Measurements from ENCODE around the gene NODAL. TPM values are rescaled to one million over a fixed set of nuclear protein-coding genes. Genes with fewer than 3 reads are reported as not detected.
A peak's percentile ranks its signal among the peaks of the same experiment; 100 is the strongest.

The NODAL gene
- total RNA-seq, 1 donor from 2014 or later: 0.08 TPM

DNA sequence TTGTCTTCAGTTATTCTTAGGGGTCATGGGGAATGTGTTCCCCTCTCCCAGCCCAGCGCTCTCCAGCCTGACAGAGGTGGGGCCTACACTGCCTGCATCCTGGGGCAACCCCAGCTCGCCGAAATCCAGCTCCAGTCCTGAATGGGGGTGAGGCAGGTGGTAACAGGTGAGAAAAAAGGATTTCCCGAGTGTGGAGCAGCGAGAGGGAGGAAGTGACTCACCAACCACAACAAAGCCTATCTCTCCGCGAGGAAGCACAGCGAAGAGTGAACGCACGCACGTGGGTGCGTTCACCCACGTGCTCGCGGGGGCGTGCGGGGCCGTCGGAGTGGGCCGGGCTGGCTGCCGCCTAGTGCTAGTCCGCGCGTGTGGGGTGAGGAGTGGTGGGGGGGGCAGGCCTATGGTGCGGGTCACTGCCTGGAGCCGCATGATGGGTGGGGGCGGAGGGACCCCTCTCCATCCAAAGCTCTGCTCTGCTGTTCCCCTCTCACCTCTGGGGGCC lies 36.2 kb upstream of the NODAL start:
- H3K36me3 ChIP-seq (ENCODE audit: control insufficient read depth, insufficient read depth, low read length): no peaks in the 10 kb centered on the region
- TF ChIP-seq, protein P1, sequence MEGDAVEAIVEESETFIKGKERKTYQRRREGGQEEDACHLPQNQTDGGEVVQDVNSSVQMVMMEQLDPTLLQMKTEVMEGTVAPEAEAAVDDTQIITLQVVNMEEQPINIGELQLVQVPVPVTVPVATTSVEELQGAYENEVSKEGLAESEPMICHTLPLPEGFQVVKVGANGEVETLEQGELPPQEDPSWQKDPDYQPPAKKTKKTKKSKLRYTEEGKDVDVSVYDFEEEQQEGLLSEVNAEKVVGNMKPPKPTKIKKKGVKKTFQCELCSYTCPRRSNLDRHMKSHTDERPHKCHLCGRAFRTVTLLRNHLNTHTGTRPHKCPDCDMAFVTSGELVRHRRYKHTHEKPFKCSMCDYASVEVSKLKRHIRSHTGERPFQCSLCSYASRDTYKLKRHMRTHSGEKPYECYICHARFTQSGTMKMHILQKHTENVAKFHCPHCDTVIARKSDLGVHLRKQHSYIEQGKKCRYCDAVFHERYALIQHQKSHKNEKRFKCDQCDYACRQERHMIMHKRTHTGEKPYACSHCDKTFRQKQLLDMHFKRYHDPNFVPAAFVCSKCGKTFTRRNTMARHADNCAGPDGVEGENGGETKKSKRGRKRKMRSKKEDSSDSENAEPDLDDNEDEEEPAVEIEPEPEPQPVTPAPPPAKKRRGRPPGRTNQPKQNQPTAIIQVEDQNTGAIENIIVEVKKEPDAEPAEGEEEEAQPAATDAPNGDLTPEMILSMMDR (IDR thresholded peaks at IDR 0.05; ENCODE audit: insufficient read depth, low read length, poor library complexity, severe bottlenecking): no peak
- H3K27me3 ChIP-seq (ENCODE audit: control insufficient read depth, insufficient read depth, low read length): no peaks in the 10 kb centered on the region
- no peak for DNase-seq (ENCODE audit: low read depth)
- no peak overlapping the region for H3K4me3 ChIP-seq (ENCODE audit: low read depth, low read length)

DNA sequence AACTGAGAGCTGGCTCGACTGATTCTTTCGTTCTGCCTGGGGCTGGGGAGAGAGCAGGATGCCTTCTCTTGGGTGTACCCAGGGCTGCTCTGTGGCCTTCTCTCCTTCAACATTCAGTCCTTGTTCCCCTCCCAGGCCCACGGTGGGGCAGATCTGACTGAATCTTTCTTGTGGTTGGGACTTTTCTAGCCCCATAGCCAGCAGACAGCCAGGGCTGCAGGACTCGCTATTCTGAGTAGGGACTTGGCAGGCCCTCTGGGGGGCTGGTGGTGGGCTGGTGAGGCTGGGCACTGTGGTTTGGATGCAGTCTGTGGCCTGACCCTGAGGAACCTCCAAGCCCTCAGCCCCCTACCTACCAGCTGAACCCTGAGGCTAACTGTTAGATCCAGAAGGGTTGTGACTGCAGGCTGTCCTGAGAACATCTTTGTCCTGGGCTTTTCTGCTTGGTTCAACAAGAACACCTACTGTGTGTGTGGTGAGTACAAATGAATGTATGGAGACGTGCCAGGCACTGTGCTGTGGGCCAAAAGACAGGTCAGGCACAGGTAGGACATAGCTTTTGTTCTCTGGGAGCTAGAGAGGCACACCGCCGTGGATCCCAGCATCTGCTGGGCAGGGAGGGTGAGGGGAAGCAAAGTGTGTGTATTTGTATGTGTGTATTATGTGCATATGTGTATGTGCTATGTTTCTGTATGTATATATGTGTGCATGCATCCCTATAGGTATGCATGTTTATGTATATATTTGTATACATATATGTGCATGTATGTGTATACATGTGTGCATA lies 35.0 kb upstream of the NODAL start:
- Histone ChIP-seq H3K27me3 (ENCODE audit: control insufficient read depth, insufficient read depth, low read length) (no peaks in the 10 kb centered on the region), H3K36me3 (ENCODE audit: control insufficient read depth, insufficient read depth, low read length) (no peaks in the 10 kb centered on the region), H3K4me3 (ENCODE audit: low read depth, low read length) (no peak overlapping the region)
- DNase-seq (ENCODE audit: low read depth): no peak
- TF ChIP-seq, protein P1 (IDR thresholded peaks at IDR 0.05; ENCODE audit: insufficient read depth, low read length, poor library complexity, severe bottlenecking): no peak

DNA sequence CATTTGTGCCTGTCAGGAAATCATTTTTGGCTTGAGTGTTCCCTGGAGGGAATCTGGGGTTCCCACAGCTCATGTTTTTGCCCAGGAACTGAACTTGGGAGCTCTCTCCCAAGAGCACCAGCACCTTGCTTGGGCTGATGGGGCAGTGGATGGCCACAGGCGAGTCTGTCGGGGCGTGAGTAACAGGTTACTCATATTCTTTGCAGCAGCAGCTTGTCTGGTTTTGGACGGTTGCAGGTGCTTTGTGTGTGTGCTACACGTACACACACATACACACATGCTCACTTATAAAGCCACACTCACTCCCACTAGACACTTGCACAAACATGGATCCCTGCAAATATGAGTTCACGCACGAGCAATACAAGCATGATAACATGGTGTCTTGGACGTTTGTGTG lies 34.2 kb upstream of the NODAL start:
- Histone ChIP-seq H3K4me3 (ENCODE audit: low read depth, low read length) (no peak overlapping the region), H3K36me3 (ENCODE audit: control insufficient read depth, insufficient read depth, low read length) (no peaks in the 10 kb centered on the region), H3K27me3 (ENCODE audit: control insufficient read depth, insufficient read depth, low read length) (no peaks in the 10 kb centered on the region)
- TF ChIP-seq, protein P1 (IDR thresholded peaks at IDR 0.05; ENCODE audit: insufficient read depth, low read length, poor library complexity, severe bottlenecking): no peak
- peak; percentile 70 for DNase-seq (ENCODE audit: low read depth)

DNA sequence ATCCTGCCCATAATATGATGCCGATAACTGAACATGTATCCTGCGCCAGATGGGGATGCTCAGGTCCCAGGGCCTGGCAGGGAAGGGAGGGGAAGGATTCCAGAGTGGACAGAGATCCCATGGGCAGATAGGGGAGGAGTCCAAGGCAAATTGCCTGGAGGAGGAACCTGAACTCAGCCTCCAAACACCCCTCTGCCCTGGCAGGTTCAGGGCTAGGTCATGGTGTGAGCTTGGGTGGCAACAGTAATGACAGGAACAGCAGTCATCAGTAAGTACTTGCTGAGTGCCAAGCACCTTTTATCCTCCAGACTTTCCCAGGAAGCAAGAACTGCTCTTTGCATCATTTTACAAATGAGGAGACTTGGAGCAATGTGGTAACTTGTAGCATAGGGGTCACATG lies 33.3 kb upstream of the NODAL start:
- TF ChIP-seq, protein P1 (IDR thresholded peaks at IDR 0.05; ENCODE audit: insufficient read depth, low read length, poor library complexity, severe bottlenecking): no peak
- Histone ChIP-seq H3K27me3 (ENCODE audit: control insufficient read depth, insufficient read depth, low read length) (no peaks in the 10 kb centered on the region), H3K36me3 (ENCODE audit: control insufficient read depth, insufficient read depth, low read length) (no peaks in the 10 kb centered on the region), H3K4me3 (ENCODE audit: low read depth, low read length) (no peak overlapping the region)
- DNase-seq (ENCODE audit: low read depth): no peak

DNA sequence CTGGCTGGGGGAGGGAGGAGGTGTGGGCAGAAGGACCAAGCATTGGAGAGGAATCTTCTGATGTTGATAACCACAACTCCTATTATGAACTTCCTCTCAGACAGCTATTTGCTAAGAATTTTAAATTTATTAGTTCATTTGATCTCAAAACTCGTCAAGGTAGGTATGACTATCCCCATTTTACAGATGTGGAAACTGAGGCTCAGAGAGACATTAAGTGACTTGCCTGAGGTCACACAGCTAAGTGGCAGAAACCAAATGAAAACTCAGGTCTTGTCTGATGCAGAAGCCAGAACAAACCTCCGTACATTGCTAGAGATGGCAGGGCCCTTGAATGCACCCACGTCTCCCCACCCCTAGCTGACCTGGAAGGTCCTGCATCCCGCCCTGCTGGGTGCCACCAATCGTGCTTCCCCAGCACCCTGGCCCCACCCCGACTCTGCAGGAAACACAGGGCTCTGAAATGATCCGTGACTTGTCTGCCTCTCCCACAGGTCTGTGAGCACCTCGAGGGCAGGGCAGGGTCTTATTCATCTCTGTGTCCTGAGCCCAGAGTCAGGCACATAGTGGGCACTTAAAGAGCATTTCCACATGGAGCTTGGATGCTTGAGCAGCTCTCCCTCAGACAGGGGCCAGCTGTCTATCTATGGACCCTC lies 31.4 kb upstream of the NODAL start:
- no peaks in the 10 kb centered on the region for H3K27me3 ChIP-seq (ENCODE audit: control insufficient read depth, insufficient read depth, low read length)
- TF ChIP-seq, protein P1 (IDR thresholded peaks at IDR 0.05; ENCODE audit: insufficient read depth, low read length, poor library complexity, severe bottlenecking): no peak
- H3K4me3 ChIP-seq (ENCODE audit: low read depth, low read length): no peak overlapping the region
- no peak for DNase-seq (ENCODE audit: low read depth)
- no peaks in the 10 kb centered on the region for H3K36me3 ChIP-seq (ENCODE audit: control insufficient read depth, insufficient read depth, low read length)

All from kidney epithelial cell (primary cell).